ENCODE data around the gene KLC4.
"Not testable (repeated sequence)": the region's sequence is repeated elsewhere in the genome, so short reads cannot be mapped to it uniquely, and the experiment has no call there.

Gene KLC4

DNA sequence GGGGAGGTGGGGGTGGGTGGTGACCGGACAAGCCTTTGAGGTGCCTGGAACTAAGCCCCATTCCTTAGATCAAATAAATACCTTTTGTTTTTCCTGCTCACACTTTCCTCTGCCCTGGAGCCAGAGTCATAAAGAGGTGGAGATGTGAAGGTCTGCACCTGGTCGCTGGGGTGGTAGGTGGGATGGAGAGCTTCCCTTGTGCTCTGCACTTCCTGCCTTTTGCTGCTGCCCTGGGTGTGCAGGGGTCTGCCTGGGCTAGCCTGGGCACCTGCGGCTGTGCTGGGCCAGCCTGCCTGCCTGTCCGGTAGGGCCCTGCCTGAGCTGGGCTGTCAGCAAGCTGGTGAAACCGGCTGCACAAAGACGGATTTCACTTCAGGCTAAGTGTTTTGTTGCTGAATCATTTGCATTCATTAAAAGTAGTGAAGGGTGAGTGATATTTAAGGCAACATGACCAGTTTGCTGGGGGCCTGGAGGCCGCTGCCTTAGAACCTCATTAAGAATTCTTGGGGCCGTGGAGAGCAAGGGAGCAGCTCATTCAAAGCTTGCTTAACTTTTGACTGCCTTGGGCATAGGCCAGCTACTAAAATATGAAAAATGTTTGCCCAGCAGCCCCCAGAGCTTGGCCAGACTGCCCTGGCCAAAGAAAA, 37.1 kb downstream of the KLC4 start:
- peak; percentile 36 for DNase-seq

GRCh38 chr6:43097098-43097489, 37.7 kb downstream of the KLC4 start:
- DNase-seq = no peak

GRCh38 chr6:43097502-43097901, 38.1 kb downstream of the KLC4 start:
- DNase-seq = no peak

DNA sequence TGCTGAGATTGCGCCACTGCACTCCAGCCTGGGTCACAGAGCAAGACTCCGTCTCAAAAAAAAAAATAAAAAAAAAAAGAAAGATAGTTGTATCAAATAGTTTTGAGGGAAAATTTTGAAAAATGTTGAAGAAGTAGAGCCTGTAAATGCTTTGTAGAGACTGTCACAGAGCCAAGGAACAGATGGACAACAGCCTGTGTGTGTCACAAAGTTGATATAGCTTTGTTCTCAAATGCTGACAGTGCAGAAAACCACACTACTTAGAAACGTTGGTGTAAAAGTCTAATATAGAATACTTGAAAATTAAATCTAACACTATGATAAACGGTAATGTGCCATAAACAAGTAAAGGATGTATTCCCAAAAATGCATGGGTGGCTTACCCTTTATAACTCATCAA, 42.1 kb downstream of the KLC4 start:
- DNase-seq = no peak

DNA sequence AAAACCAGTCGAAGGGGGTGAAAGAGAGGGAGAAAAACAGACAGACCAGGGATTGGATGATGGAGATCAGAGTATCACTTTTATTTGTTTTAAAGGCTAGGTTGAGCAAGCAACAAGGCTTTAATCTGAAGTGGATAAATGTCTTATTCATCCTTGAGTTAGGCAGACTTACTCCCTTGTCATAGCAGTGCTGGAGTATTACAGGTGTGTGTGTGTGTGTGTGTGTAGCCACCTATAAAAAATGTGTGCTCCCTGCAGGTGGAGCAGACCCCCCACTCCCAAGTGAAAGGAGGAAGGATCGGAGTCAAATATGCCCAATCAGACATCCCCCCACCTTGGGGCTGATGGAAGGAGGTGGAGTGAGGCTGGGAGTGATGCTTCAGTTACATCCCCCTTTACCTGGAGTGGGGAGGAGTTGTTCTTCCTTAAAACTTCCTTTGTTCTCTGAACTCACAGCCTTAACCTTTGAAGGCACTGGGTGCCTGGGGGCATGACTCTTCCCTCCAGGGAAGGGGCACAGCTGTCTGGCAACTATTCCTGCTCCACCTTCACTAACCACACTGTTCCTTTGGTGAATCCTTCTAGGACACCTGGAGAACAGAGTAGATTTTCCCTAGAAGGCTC, 43.9 kb downstream of the KLC4 start:
- no peak for DNase-seq

DNA sequence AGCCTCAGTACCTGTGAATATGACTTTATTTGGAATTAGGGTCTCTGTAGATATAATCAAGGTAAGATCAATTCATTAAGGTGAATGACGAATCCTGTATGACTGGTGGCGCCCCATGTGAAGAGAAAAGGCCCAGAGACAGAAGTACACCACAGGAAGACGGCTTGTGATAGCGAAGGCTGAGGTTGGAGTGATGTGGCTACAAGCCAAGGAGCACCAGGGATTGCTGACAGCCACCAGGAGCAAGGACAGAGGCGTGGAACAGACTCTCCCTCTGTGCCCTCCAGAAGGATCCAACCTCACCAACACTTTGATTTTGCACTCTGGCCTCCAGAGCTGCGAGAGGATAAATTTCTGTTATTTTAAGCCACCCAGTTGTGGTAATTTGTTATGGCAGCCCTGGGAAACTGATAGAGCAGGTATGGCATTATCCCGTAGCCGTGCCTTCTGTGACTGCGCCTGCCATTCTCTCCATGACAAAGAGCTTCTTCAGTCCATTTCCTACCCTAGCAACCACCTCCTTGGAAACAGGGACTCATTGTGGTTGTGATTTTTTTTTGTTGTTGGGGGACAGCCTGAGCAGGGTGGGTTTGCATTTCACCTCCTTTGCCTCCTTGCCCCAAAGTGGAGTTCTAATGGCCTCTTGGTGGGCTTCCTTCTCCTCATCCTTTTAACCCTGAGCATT, 46.2 kb downstream of the KLC4 start:
- DNase-seq = no peak

- DNase-seq = no peak
These were observed 48.1 kb downstream of the KLC4 start for GRCh38 chr6:43107344-43108062.

DNA sequence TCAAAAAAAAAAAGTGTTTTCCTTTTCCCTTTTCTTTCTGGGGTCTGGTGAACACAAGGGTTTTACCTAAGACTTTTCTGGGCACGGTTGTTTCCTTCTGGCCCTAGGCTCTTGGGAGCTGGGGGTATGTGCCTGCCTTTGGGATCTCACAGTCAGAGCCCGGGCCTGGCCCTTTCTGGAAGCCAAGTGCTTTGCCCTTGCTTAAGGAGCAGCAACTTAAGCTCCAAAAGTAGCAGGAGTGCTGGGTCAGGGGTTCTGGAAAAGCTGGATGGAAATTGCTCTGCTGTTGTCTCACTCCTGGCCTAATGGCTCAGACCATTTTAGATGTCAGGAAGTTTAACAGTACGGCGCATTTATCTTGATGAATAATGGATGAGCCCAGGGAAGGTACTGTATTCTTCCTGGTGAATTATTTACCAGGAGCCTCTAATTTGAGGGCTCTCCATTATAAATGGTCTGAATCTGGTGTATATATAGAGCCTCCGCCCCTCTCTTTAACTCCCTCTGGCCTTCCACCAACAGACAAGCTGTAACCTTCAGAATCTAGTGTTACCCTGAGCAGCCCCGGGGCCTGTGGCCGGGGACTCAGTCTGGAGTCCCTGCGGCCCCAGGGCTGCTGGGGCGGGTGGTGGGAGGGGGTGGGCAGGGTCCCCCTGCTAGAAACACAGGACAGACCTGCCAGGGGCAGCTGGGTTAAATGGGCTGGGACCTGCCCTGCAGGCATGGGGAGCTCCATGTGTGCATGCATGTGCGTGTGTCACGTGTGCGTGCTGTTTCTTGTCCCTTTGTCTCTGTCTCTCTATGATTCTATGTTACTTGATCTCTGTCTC, 54.2 kb downstream of the KLC4 start:
- peak; percentile 89 for DNase-seq

DNA sequence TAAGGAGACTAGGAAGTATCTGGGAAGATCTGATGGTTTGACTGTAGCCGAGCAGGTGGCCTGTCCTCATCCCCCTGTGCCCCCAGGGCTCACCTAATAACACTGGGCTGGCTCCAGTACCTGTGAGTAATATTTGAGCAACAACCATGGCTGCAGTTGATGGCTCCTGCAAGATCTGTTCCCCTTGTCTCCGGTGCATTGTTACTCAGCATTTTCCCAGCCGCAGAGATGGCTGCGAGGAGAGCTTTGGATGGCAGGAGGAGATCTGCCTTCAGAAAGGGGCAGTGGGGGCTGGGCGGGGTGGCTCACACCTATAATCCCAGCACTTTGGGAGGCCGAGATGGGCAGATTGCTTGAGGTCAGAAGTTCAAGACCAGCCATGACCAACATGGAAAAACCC, 55.9 kb downstream of the KLC4 start:
- DNase-seq = no peak

GRCh38 chr6:43117466-43117865, 58.0 kb downstream of the KLC4 start:
- DNase-seq = not testable (repeated sequence)

DNA sequence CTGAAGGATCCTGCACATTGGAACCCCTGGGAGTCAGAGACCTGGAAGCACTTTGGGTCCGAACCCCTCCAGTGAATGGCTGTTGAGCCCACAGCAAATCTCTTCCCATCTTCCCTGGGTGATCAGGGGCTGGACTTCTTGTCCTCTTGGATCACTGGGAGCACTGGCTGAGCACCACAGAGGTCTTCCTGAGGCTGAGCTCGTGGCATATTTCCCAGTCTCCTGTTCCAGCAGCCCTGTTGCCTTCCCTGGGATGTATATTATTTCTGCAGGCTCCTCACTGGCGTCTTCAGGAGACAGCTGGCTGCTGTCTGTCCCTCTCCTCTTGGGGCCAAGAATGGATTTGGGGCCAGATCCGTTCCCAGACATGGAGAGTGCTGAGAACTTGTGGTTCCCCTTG, 60.1 kb downstream of the KLC4 start:
- DNase-seq = no peak

DNA sequence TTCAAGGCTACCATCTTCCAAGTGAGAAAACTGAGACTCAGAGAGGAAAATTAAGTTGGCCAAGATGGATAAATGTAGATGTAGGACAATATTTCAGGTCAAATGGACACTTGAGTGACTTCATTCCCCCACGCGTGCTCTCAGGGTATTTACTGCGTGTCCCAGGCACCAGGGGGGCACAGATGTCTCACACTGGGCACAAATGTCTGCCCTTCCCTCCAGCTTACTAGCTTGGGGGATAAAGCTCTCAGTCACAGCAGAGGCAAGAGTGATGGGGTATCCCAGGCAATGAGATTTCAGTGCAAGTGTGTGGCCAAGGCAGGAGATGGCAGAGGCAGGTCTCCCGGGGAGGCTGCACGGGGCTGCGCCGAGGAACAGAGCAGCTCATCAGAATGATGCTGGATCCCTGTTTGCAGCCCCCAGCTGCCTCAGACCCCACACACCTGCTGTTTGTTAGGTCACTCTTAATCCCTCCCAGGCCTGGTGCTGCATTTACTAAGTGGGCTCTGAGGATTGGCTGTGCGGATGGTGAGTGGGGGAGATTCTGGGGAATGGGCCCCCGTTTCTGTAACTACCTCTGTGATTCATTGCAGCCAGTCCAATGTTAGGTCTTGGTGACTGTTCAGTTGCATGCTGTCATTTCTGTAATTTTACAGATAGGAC, 60.8 kb downstream of the KLC4 start:
- no peak for DNase-seq

GRCh38 chr6:43120944-43121913, 61.8 kb downstream of the KLC4 start:
- no peak for DNase-seq

DNA sequence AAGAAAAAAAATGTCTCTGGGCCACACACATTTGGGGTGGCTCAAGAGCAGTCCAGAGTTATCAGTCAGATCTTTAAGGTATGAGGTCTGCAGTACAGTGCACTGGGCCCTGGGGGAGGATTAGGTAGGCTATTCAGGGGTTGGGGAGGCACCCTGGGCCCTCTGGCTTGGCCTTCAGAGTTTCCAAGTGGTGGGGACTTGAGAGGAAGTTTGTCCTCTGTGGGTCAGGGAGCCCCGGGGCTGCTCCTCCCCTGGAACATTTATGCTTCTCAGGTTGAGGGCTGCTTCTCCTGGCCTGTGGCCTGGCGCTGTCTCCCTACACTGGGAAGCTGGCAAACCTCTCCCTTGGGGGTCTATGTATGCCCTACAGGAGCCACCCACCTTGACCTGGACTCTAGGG, 62.7 kb downstream of the KLC4 start:
- no peak for DNase-seq

DNA sequence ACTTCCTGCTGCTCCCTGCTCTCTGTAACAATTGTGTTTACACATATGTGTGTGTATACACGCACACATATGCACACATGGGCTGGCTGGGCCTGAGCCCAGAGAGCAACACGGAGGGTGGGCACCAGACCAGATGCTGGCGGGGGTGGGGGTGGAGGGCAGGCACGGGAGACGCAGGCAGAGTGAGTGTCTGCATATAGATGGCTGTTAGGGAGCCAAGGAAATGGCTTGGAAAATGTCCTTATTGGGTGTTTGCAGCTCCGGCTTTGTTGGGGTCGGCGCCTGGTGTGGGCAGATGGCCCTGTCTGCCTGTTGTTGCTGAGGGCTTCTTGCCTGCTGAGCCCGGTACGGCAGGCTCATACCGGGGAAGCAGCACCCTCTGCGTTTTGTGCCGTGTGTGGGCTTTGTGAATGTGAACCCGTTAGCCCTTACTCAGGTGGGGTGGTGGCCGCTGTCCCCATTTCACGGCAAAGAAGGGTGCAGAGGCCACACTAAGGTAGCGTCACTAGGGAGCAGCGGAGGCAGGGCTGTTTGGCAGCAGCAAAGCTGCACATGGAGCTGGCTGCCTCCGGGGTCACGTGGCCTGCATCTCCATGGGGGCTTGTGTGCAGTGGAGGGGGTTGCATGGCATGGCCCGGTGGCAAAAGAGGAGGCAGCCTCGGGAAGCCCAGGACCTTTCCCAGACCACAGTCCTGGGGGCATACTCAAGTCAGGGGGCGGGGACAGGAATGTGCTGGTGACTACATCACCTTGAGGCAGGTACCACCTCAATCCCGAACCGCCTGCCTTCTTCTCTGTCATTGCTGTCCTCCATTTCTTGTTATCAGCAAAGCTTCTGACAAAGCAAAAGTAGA, 64.3 kb downstream of the KLC4 start:
- DNase-seq = no peak

GRCh38 chr6:43124481-43124880, 65.0 kb downstream of the KLC4 start:
- DNase-seq = no peak
